ENCODE results near the gene VPS18. TPM values are rescaled to one million over a fixed set of nuclear protein-coding genes. Genes with fewer than 3 reads are reported as not detected.
A peak's percentile ranks its signal among the peaks of the same experiment; 100 is the strongest.

The VPS18 gene
- total RNA-seq (ENCODE audit: low replicate concordance): 25.6 and 37.2 TPM in 2 replicates
- long read RNA-seq, partial matches to known transcripts: 2 of 7 reads
- long read RNA-seq, other reads (novel, unspliced or antisense): 3 of 7 reads

GRCh38 chr15:40893733-40894680 lies at the start of gene VPS18:
TSS of gene VPS18 (plus strand) at chr15:40894450. CDS start at chr15:40894769, 319 bp downstream.
- peak within 1 kb of the TSS; percentile 98 for H3K27ac Mint-ChIP-seq
- peaks cover 10% of the 10 kb centered on the region for H3K36me3 Mint-ChIP-seq
- DNase-seq (ENCODE audit: extremely low spot score, unreplicated experiment): peak; percentile 99
- no peaks in the 10 kb centered on the region for H3K9me3 Mint-ChIP-seq
- H3K27me3 Mint-ChIP-seq: no peaks in the 10 kb centered on the region
- peak; percentile 89 for TF ChIP-seq CTCF (conservative IDR thresholded peaks at IDR 0.05)
- H3K4me3 Mint-ChIP-seq: peak within 1 kb of the TSS; percentile 98
- H3K4me1 Mint-ChIP-seq (ENCODE audit: unreplicated experiment): peaks cover 12% of the 10 kb centered on the region

- TF ChIP-seq CTCF (conservative IDR thresholded peaks at IDR 0.05): no peak
- no peak for DNase-seq (ENCODE audit: extremely low spot score, unreplicated experiment)
- peak overlapping the region; percentile 98 for H3K27ac Mint-ChIP-seq
- H3K4me1 Mint-ChIP-seq (ENCODE audit: unreplicated experiment): peaks cover 12% of the 10 kb centered on the region
- peaks cover 7% of the 10 kb centered on the region for H3K36me3 Mint-ChIP-seq
- peaks cover 46% of the 10 kb centered on the region for H3K27me3 Mint-ChIP-seq
- peak overlapping the region; percentile 98 for H3K4me3 Mint-ChIP-seq
- H3K9me3 Mint-ChIP-seq: no peaks in the 10 kb centered on the region
Observed at GRCh38 chr15:40844696-40845030, 49.6 kb upstream of the VPS18 start.

- Mint-ChIP-seq H3K27me3 (peaks cover 45% of the 10 kb centered on the region), H3K27ac (peak overlapping the region; percentile 98), H3K4me1 (ENCODE audit: unreplicated experiment) (peaks cover 12% of the 10 kb centered on the region), H3K9me3 (no peaks in the 10 kb centered on the region), H3K4me3 (peak overlapping the region; percentile 98), H3K36me3 (peaks cover 7% of the 10 kb centered on the region)
- TF ChIP-seq CTCF (conservative IDR thresholded peaks at IDR 0.05): no peak
- DNase-seq (ENCODE audit: extremely low spot score, unreplicated experiment): no peak
Observed at GRCh38 chr15:40845036-40845435, 49.2 kb upstream of the VPS18 start.

- DNase-seq (ENCODE audit: extremely low spot score, unreplicated experiment): no peak
- Mint-ChIP-seq H3K27ac (peak overlapping the region; percentile 98), H3K4me3 (peak overlapping the region; percentile 98), H3K4me1 (ENCODE audit: unreplicated experiment) (peaks cover 12% of the 10 kb centered on the region), H3K27me3 (peaks cover 42% of the 10 kb centered on the region), H3K9me3 (no peaks in the 10 kb centered on the region), H3K36me3 (peaks cover 7% of the 10 kb centered on the region)
- no peak for TF ChIP-seq CTCF (conservative IDR thresholded peaks at IDR 0.05)
Observed at GRCh38 chr15:40845511-40846284, 48.6 kb upstream of the VPS18 start.

- peak overlapping the region; percentile 98 for H3K27ac Mint-ChIP-seq
- no peak for DNase-seq (ENCODE audit: extremely low spot score, unreplicated experiment)
- H3K9me3 Mint-ChIP-seq: no peaks in the 10 kb centered on the region
- no peak for TF ChIP-seq CTCF (conservative IDR thresholded peaks at IDR 0.05)
- H3K4me1 Mint-ChIP-seq (ENCODE audit: unreplicated experiment): peaks cover 12% of the 10 kb centered on the region
- H3K36me3 Mint-ChIP-seq: peaks cover 11% of the 10 kb centered on the region
- peaks cover 33% of the 10 kb centered on the region for H3K27me3 Mint-ChIP-seq
- H3K4me3 Mint-ChIP-seq: peak overlapping the region; percentile 98
Observed at GRCh38 chr15:40846841-40847222, 47.4 kb upstream of the VPS18 start.

Data from type B pancreatic cell (in vitro differentiated cells).